GM18517 (cell line): ENCODE data around the gene LRCOL1.

Source experiments
- ATAC-seq: cut with Tn5 transposase; IDR thresholded peaks from one replicate; pipeline ENCODE4 v1.9.1; 2021; ENCODE audit warnings: mild to moderate bottlenecking, moderate library complexity; ENCODE audit not compliant: unreplicated experiment

LRCOL1 gene

DNA sequence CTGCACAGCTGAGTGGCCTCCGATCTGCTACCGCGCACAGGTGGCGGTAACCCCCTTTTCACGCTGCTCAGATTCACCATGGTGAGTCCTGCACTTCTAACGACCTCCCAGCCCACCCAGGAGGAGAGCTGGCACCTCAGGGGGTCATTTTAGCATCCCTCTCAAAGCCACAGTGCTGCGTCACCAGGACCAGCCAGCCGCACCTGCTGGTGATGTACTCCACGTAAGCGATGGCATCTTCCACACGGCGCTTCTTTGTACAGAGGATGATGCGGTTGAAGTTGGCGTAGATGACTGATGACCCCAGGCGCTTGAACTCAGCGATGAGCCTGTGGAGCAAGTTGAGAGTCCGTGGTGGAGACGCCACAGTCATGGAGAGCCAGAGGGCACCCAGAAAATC, 27.4 kb upstream of the LRCOL1 start:
- no peak for ATAC-seq

DNA sequence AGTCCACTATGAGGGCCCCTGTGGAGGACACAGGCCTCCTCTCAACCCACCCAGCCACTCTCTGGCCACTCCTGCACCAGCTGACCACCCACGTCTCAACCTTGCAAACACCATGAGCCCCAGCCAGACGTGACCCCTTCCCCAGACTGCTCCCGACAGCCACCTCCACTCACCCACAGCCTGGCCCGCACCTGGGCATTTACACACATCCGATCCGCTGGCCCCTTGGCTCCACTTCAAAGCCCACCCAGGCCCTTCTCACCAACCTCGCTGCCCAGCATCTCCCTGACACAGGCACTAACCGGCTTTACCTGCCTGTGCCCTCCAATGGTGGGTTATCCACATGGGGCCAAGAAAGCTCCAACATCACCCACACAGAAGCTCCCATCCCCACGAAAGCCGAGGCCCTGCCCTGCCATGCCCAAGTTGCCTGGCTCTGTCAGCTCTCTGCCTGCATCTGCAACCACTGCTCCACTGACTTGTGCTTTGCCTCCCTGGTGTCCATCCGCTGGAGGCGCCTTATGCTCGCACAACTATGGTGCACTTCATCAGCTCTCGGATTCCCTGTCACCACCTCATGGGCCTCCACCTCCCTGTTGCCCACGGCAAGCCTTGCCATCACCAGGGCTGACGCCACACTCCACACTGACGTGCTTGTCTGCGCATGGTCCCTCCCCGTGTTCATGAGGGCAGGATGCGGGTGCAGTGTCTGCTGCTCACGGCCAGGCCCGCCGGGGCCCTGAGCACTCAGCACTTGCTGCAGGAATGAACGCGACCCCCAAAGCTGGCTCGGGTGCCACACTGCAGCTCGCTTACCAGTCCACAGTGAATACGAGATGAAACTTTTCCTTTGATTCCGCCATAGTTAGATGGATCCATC, 24.9 kb upstream of the LRCOL1 start:
- no peak for ATAC-seq

GRCh38 chr12:132634411-132634990, 24.1 kb upstream of the LRCOL1 start:
- no peak for ATAC-seq

DNA sequence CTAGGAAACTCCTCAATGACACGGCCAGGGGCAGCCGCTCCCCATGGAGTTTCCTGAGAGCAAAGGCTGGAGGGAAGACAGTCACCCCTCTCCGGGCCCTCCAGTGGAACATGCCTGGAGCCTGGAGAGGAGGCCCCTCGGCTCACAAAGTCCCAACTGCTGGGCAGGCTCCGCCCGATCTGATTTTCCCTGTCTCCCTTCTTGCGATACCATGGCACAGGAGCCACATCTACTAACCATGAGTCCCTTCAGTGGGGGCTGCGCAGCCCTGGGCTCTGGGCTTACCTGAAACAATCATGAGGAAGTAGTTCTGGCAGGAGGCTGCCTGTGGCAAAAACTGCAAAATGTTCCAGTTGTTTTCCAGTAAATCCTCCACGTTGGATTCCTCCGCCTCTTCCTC, 23.5 kb upstream of the LRCOL1 start:
- no peak for ATAC-seq

GRCh38 chr12:132633398-132633797, 23.0 kb upstream of the LRCOL1 start:
- ATAC-seq, result no peak

GRCh38 chr12:132632521-132633228, 22.3 kb upstream of the LRCOL1 start:
- no peak for ATAC-seq

- ATAC-seq, result no peak
Measured at GRCh38 chr12:132631666-132632065, 21.3 kb upstream of the LRCOL1 start.

DNA sequence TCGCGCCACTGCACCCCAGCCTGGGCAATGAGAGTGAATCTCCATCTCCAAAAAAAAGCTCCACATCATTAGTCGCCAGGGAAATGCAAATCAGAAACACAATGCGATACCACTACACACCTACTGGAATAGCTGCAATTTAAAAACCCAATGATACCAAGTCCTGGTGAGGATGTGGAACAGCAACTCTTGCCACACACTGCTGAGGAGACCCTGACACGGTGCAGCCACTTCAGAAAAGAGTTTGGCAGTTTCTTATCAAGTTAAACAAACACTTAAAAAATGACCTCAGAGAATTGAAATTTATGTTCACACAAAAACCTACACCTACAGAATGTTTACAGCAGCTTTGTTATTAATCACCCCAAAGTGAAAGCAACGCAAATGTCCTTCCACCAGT, 20.3 kb upstream of the LRCOL1 start:
- no peak for ATAC-seq

DNA sequence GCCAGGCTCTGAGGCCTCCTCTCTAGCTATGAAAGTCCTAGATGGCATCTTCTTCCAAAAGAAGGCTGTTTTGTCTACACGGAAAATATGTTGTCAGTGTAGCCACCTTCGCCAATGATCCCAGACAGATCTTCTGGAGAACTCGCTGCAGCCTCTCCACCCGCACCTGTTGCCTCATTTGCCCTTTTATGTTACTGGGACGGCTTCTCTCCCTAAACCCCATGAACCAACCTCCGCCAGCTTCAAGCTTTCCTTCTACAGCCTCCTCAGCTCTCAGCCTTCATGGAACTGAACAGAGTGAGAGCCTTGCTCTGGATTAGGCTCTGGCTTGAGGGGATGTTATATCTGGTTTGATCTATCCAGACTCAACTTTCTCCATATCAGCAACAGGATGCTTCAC, 18.9 kb upstream of the LRCOL1 start:
- ATAC-seq, result no peak

DNA sequence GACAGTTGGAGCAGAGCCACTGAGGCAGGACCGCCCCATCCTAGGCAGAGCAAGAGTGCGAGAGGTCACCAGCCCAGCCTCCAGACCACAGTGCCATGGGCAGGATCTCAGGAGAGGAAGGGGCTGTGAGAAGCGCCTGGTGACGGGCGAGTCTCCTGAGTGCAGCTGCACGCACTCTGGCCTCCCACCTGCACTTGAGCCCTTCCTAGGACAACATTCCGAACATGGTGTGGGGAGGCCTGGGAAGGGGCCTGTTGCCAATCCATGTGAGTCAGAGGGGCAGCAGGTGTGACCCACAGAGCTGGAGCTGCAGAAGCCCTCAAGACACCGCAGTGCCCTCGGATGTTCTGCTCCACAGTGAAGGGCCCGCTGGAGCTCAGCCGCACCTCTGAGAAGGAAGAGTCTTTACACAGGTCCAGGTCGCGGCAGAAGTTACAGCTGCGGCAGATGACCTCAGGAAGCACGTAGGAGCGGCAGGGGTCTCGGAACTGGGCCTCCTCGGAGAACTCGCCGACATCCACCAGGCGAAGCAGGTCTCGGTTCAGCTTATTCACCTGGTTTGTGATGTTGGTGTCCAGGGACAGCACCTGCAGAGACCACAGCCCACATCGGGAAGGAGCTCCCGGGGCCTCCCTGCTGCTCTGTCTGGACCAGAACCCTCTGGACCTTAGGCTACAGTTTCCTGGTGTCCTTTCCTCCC, 15.5 kb upstream of the LRCOL1 start:
- no peak for ATAC-seq

DNA sequence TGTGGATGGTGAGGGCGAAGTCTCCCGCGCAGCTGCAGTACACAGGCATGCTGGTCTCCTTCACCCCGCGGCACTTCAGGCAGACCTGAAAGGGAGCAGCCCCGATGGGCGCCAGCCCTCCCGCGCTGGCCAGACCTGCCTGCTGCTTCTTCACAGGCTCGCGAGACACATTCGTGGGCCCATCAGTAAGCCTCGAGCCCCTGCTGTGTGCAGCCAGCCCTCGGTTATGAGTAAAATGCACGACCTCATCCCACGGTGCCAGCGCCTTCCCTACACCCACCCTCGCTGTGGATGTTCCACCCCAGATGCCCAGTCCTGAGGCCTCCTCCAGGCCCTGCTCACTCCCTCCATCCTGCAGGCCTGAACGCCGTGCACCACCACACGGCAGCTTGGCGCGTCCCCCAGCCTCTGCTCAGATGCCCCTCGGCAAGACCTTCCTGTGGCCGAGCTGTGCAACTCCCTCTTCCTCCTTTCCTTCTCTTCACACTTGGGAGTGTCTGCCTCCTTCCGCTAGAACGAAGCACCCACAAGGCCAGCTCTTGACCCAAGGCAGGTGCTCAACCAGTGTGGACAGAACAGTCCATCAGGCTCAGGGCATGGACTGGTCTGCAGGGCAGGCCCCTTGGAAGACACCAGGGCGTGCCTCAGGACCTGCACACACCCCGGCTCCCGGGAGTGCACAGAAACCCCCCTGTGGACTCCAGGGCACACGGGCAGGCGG, 14.7 kb upstream of the LRCOL1 start:
- ATAC-seq, result no peak

DNA sequence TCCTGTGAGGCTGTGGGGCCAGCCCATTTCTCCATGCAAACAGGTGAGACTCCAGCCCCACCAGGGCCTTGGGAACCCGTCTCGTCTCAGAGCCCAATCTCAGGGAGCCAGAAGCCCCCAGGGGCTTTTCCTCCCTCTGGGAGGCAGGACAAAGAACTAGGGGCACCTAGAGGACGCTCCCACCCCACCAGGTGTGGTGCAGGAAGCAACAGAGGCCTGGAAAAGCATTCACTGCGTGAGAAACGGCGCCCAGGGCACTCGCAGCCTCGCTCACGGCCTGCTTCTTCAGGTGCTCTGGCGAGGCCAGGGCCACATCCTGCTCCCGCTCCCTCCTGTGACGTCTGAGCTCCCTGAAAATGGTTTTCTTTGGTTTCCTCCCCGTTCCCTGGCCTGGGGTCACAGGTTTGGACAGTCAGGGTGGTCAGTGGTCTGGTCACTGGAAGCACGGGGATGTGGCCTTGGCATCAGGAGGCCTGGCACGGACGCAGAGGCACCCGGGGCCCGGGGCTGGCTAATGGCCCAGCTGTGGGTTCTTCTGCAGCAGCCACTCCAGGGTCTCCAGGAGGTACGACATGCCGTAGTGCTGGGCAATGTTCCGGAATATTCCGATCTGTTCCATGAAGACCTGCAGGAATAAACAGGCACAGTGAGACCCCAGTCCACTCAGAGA, 13.9 kb upstream of the LRCOL1 start:
- ATAC-seq, result no peak

GRCh38 chr12:132623072-132623869, 12.9 kb upstream of the LRCOL1 start:
- ATAC-seq, result no peak

- no peak for ATAC-seq
Measured at GRCh38 chr12:132622437-132623071, 12.2 kb upstream of the LRCOL1 start.

- ATAC-seq, result no peak
Measured at GRCh38 chr12:132621657-132622435, 11.5 kb upstream of the LRCOL1 start.

DNA sequence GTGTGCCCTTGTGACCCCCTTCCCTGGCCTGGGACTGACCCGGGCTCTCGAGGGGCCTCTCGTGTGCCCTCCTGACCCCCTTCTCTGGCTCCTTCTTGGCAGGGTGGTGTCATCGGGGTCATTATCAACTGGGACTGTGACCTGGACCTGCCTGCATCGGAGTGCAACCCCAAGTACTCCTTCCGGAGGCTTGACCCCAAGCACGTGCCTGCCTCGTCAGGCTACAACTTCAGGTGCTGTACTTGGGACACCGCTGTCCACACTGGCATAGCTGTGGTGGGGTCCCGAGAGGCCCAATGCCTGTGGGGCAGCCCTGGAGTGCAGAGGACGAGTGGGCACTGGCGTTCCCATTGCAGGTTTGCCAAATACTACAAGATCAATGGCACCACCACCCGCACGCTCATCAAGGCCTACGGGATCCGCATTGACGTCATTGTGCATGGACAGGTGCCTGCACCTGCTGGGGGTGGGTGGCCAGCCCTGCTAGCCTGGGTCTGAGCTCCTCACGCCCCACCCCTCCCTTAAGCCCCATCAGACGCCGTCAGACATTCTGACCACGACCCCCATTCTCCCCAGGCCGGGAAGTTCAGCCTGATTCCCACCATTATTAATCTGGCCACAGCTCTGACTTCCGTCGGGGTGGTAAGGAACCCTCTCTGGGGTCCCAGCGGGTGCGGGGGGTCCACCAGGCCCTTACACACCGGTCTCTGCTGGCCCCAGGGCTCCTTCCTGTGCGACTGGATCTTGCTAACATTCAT, 10.7 kb upstream of the LRCOL1 start:
- no peak for ATAC-seq

DNA sequence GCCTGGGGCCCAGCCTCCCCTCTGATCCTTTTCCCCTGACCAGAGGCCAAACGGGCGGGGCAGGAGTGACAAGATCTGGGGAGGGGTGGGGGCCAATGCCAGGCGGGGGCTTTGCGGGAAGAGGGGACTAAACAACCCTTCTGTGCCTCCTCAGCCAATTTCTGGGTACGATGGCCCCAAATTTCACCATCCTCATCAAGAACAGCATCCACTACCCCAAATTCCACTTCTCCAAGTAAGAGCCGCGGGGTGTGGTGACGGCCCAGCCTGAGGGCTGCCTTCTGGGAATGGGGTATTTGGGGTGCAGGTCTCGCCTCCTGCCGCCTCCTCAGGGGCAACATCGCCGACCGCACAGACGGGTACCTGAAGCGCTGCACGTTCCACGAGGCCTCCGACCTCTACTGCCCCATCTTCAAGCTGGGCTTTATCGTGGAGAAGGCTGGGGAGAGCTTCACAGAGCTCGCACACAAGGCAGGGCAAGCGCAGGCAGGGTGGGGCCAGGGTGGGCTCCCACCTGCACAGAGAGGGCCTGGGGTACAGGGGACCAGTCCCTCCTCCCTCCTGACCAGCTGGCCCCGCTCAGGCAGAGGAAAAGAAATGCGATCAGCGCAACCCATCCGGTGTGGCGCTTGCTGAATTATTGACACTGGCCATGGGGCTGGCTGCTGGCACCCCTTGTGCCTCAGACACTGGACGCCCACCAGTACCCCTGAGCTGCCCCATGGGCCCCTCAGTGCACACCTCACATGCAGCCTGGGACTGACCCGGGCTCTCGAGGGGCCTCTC, 9.9 kb upstream of the LRCOL1 start:
- no peak for ATAC-seq
